ENCODE results near the gene LASP1.
"Not testable (repeated sequence)": the region's sequence is repeated elsewhere in the genome, so short reads cannot be mapped to it uniquely, and the experiment has no call there.

The LASP1 gene

GRCh38 chr17:38920374-38921291 lies 50.8 kb downstream of the LASP1 start:
- POLR2A ChIA-PET, result no interaction called here
- no peak overlapping the region for H3K4me3 ChIP-seq (ENCODE audit: low read depth, low read length)
- no peak for DNase-seq (ENCODE audit: low read depth, low spot score)
- CTCF ChIA-PET, result interaction anchor here (0.7 to 1.5 kb wide), 5 partner anchors 13 to 324 kb away, joined by 3 to 5 read pairs (median 3); no protein-coding TSS in a partner anchor
- TF ChIP-seq CTCF (IDR thresholded peaks at IDR 0.05; ENCODE audit: insufficient read depth, low read length, missing control alignments), result no peak

- H3K4me3 ChIP-seq (ENCODE audit: low read depth, low read length), result no peak overlapping the region
- no peak for TF ChIP-seq CTCF (IDR thresholded peaks at IDR 0.05; ENCODE audit: insufficient read depth, low read length, missing control alignments)
- POLR2A ChIA-PET, result no interaction called here
- CTCF ChIA-PET, result interaction anchor here (1.2 to 2.1 kb wide), 5 partner anchors 8 to 322 kb away, joined by 3 to 8 read pairs (median 5); no protein-coding TSS in a partner anchor
- no peak for DNase-seq (ENCODE audit: low read depth, low spot score)
Measured at GRCh38 chr17:38921756-38922411, 52.0 kb downstream of the LASP1 start.

- ChIA-PET POLR2A (interaction anchor here (1.0 kb wide), 1 partner anchor 59 kb away, joined by 5 read pairs; no protein-coding TSS in a partner anchor), CTCF (interaction anchor here (0.8 to 3.3 kb wide), 11 partner anchors 9 to 322 kb away, joined by 3 to 18 read pairs (median 5); no protein-coding TSS in a partner anchor)
- DNase-seq (ENCODE audit: low read depth, low spot score), result no peak
- no peak for TF ChIP-seq CTCF (IDR thresholded peaks at IDR 0.05; ENCODE audit: insufficient read depth, low read length, missing control alignments)
- no peak overlapping the region for H3K4me3 ChIP-seq (ENCODE audit: low read depth, low read length)
Measured at GRCh38 chr17:38922538-38923297, 52.9 kb downstream of the LASP1 start.

- TF ChIP-seq CTCF (IDR thresholded peaks at IDR 0.05; ENCODE audit: insufficient read depth, low read length, missing control alignments), result no peak
- ChIA-PET POLR2A (interaction anchor here (1.3 to 2.6 kb wide), 2 partner anchors 71 to 228 kb away, joined by 3 to 9 read pairs; no protein-coding TSS in a partner anchor), CTCF (interaction anchor here (0.8 to 3.3 kb wide), 10 partner anchors 10 to 319 kb away, joined by 3 to 18 read pairs (median 4); no protein-coding TSS in a partner anchor)
- peak within 1 kb of the TSS; percentile 26; the same call in 1 of the 2 replicates for H3K4me3 ChIP-seq (ENCODE audit: low read depth, low read length)
- DNase-seq (ENCODE audit: low read depth, low spot score), result no peak
Measured at GRCh38 chr17:38925263-38925995, 55.6 kb downstream of the LASP1 start, which contains the start of gene LASP1NB. TSS of gene LASP1NB (plus strand) at chr17:38925614.

GRCh38 chr17:38926293-38927070 lies 56.6 kb downstream of the LASP1 start:
- POLR2A ChIA-PET, result interaction anchor here (2.6 kb wide), 1 partner anchor 227 kb away, joined by 9 read pairs; no protein-coding TSS in a partner anchor
- no peak overlapping the region for H3K4me3 ChIP-seq (ENCODE audit: low read depth, low read length)
- no peak for TF ChIP-seq CTCF (IDR thresholded peaks at IDR 0.05; ENCODE audit: insufficient read depth, low read length, missing control alignments)
- CTCF ChIA-PET, result interaction anchor here (1.2 to 3.3 kb wide), 5 partner anchors 13 to 318 kb away, joined by 3 to 18 read pairs (median 6); no protein-coding TSS in a partner anchor
- DNase-seq (ENCODE audit: low read depth, low spot score), result no peak

- POLR2A ChIA-PET, result interaction anchor here (0.7 kb wide), 1 partner anchor 28 kb away, joined by 3 read pairs; no protein-coding TSS in a partner anchor
- DNase-seq (ENCODE audit: low read depth, low spot score); H3K4me3 ChIP-seq (ENCODE audit: low read depth, low read length); CTCF ChIA-PET: not testable (repeated sequence)
Measured at GRCh38 chr17:38930782-38931181, 60.9 kb downstream of the LASP1 start.

- DNase-seq (ENCODE audit: low read depth, low spot score); H3K4me3 ChIP-seq (ENCODE audit: low read depth, low read length); POLR2A ChIA-PET; CTCF ChIA-PET: not testable (repeated sequence)
Measured at GRCh38 chr17:38933962-38934361, 64.1 kb downstream of the LASP1 start.
